Putamen (tissue), 1 donor: ENCODE data around the gene FLYWCH1.
A peak's percentile ranks its signal among the peaks of the same experiment; 100 is the strongest.

Experiments used
- DNase-seq: peaks from one replicate; pipeline ENCODE4 v3.0.0-alpha.2; 2016; ENCODE audit warnings: low spot score

FLYWCH1 gene

DNA sequence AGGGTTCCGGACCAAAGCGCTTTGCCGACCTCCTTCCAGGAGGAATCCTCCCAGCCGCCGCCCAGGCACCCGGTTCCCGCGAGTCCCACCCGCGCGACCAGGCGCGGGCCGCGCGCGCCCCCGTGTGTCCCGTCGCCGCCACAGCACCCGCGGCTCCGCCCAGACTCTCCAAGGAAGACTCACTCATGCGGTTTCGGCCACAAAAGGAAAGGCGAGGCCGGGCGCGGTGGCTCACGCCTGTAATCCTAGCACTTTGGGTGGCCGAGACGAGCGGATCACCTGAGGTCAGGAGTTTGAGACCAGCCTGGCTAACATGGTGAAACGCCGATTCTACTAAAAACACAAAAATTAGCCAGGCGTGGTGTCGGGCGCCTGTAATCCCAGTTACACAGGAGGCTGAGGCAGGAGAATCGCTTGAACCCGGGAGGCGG lies 72.0 kb downstream of the FLYWCH1 start:
- peak; percentile 58 for DNase-seq

DNA sequence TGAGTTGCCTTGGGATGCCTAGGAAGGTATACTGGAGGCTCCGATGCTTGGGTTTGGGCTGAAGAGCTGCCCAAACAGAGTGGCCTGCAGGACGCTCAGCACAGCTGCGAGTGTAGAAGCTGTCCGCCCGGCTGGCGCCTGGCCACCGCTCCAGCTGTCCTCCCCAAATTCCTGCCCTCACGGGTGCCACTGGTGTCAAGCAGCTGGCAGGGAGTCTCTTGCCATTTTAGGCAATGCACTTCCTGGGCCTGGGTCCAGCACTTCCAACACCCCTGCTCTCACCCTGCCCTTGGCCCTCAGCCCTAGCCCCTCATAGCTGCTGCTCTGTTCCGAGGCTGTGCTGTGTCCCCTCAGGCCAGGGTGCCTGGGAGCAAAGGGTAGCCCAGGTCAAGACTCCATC lies 73.7 kb downstream of the FLYWCH1 start:
- DNase-seq: no peak

DNA sequence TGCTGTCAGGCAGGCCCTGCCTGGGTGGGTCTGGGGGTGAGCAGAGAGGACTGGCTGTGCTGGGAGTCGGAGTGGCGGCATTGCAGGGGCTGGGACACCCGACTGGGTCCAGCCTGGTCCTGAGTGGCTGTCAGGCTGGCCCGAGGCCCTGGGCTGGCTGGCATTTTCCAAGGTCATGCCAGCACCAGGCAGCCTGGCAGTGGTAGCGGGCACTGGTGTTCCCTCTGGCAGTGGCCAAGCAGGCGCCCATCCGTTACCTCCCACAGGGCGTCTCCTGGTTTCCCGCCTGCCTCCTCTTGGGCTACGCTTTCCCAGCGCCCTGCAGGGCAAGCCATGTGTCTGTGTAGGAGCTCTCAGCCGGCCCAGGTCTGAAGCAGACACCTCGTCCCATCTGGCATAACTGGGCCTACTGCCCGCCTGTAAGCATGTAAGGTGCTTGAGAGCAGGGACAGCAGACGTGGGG lies 74.2 kb downstream of the FLYWCH1 start:
- DNase-seq: no peak

DNA sequence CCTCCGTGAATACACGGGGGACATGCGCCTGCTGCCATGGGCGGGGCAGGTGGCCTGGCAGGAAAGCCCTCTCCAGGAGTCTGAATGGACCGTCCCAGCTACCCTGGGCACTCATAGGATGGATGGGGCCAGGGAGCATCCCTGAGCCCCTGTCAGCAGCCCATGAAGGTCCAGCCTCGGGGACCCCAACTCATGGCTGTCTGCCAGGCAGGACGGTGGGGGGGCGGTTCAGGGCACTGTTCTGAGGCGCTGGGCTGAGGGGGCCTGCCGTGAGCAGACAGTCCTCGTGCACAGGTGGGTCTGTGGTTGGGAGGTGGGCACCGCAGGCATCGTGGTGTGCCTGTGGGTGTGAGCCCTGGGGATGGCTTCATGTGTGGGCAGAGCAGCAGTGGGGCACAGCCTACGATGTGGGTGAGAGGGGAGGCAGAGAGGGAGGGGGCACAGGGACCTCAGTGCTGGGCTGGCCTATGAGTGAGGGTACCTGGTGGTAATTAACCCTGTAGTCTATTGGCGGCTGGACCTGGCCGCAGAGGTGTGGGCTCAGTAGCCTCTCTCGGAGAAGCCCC lies 75.0 kb downstream of the FLYWCH1 start:
- DNase-seq: no peak

DNA sequence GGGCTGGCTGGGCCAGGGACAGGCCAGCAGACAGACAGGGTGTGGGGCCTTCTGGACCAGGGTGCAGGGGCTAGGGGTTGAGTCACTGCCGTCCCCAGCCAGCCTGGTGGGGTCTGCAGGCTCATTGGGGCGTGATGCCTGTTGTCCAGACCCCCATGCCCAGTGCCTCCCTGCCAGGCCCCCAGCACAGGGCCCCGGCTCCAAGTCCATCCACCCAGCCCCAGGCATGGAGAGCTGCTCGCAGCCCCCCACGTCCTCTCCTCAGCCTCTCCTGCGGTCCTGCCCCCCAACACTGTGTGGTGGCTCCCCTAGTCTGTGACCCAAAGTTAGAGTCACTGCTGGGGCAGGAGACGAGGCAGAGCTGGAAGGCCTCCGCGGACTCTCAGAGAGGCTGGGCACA lies 75.6 kb downstream of the FLYWCH1 start:
- no peak for DNase-seq

DNA sequence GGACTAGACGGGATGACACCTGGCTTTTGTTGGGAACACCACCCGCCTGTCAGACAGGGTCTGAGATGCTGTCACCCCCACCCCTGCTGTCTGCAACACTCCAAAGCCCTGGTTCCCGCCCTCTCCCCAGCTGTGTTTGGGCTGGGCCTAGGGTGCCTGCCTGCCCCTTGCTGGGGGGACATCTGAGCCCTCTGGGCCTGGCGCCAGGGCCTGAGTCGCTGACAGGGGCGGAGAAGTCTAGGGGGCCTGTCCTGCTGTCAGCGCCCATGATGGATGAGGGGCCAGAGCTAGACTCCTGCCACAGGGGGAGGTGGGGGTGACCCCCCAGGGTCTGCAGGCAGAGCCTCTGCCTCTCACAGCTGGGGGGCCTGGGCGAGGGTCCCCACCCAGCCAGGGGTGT lies 76.1 kb downstream of the FLYWCH1 start:
- no peak for DNase-seq

- no peak for DNase-seq
Measured at GRCh38 chr16:2988590-2989099, 76.9 kb downstream of the FLYWCH1 start.

DNA sequence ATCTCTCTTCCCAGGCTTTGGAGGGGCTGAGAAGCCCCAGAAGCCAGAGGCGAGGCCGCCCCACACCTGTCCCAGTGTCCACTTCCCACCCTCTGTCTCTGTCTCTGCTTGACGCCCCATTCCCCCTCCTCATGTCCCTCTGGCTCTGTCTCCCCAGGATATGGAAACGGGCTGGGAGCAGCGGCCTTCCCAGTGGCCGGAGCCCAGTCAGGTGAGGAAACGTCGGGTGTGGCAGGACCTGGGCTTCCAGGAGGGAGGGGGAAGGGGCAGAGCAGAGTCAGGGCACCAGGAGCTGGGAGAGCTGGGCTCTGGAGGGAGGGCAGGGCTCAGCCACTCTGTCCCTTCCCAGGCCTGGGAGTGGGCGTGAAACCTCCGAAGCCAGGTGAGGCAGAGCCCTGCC lies 79.2 kb downstream of the FLYWCH1 start:
- no peak for DNase-seq

- no peak for DNase-seq
Measured at GRCh38 chr16:2991566-2992261, 80.0 kb downstream of the FLYWCH1 start.

- DNase-seq: no peak
Measured at GRCh38 chr16:2992383-2993081, 80.8 kb downstream of the FLYWCH1 start.

DNA sequence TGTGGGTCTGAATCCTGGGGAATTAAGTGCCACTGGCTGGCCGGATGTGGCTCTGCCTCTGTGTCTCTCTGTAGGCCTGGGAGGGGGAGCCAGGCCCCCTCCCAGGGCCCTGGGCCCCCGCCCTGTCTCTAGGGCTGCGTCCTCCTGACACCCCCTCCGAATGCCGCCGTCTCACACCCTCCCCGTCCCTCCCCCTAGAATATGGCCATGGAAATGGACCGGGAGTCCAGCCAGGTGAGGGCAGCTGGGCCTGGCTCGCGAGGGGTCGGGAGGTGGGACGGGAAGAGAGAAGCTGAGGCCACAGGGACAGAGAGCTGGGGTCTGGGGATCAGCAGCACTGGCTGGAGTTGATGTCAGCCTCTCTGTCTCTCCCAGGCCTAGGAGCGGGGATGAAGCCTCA lies 84.6 kb downstream of the FLYWCH1 start:
- no peak for DNase-seq

- no peak for DNase-seq
Measured at GRCh38 chr16:2999929-3000328, 88.2 kb downstream of the FLYWCH1 start.

DNA sequence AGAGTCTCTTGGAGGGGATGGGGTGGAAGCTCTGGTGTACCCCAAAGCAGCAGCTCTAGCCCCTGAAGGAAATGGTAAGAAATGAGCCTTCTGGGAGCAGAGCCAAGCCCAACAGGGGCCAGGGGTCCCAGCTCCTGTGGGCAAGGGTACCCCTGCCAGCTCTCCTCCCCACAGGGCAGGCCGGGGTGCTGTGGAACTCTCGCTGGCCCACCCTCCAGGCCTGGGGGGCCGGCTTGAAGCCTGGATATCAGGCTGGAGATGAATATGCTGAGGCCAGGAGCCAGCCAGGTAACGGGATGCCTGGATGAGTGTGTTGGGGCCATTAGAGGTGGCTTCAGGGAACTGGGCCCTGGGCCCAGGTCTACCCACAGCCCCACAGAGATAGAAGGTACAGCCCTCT lies 88.8 kb downstream of the FLYWCH1 start:
- DNase-seq: no peak
